Endometrium (tissue), 2 donors: Measurements from ENCODE around the gene IFFO2.
"Not testable (repeated sequence)": the region's sequence is repeated elsewhere in the genome, so short reads cannot be mapped to it uniquely, and the experiment has no call there.

Experiments used
- FAIRE-seq: peaks from 2 replicates; lab custom pipeline; 2012; peaks lifted over from hg19 to GRCh38; lab: Jason Lieb, UNC
- donor health status: control.
- donor health status: control.

Gene IFFO2

GRCh38 chr1:18893120-18893519, 63.4 kb downstream of the IFFO2 start:
- FAIRE-seq = no peak

- FAIRE-seq = not testable (repeated sequence)
Observed at GRCh38 chr1:18891858-18892257, 64.6 kb downstream of the IFFO2 start.

DNA sequence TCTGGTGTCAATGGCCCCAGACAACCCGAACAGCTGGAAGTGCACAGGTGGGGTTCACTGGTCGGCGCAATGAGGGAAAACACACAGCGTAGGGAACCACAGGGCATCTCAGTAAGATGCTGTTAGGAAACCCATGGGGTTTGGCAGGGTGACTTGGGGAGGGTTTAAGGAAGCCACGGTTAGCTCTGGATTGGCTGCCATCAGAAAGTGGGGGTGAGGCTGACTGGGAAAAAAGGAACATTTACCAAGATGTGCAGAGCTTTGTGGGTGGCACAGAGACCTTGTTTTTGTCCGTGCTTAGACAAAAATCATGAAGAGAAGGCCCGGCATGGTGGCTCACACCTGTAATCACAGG, 65.1 kb downstream of the IFFO2 start:
- FAIRE-seq = no peak

GRCh38 chr1:18890706-18891425, 65.6 kb downstream of the IFFO2 start:
- FAIRE-seq = no peak

DNA sequence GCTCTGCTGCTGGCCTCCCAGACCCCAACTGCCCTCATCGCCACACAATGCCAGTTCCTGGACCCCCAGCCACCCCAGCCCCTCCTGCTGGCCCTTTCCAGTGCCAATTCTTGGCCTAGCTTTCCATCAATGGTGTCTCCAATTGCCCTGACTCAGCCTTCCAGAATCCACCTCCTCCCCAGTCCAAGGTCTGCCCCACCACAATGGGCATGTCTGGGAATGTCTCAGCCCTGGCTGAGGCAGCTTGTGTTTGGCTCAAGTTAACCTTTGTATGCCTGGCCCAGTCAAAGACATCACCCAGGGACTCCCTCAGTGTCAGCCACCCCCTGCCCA, 70.5 kb downstream of the IFFO2 start:
- no peak for FAIRE-seq

DNA sequence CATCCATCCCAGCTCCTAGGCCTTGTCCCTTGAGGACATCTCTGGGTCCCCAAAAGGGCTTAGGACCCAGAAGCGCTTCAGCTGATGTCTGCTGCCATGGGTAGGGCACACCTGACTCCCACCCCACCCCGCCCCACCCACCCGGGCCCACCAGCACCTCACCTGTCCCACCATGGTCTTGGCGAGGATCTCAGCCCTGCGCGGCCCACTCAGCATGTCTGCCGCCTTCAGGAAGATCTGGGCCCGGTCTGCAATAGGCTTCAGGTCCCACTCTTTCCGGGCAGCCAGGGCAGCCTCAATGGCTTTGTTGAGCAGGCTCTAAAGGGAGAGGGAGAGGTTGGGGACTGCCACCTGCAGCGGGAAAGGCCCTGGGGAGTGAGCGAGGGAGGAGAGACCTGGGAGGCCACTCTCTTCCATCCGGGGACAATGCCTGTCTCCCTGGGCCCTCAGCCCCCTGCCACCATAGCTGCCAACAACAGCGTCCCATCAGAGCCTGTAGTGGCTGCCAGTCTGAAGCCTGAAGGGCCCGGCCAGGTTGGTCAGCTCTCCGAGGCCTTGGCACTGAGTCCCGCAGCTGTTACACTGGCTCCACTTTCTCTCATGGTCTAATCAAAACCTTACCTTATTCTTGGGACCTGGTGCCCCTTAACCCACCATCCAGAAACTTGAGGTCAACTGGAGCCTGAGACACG, 71.0 kb downstream of the IFFO2 start:
- no peak for FAIRE-seq

DNA sequence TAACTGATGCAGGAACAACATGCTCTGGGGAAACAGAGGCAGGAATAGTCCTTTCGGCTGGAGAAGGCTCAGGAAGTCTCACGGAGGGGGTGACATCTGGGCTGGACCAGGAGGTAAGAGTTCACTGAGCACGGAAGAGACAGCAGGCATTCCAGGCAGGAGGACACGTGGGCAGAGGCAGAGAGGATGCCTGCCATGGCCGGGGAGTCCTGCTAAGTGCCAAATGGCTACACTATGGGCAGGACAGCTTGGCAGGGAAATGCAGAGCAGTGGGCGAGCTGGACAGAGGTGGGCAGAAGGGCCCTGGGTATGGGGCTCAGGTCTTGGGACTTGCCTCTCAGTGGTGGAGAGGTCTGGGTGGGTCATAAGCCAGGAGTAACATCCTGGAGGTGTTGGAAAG, 71.7 kb downstream of the IFFO2 start:
- no peak for FAIRE-seq

DNA sequence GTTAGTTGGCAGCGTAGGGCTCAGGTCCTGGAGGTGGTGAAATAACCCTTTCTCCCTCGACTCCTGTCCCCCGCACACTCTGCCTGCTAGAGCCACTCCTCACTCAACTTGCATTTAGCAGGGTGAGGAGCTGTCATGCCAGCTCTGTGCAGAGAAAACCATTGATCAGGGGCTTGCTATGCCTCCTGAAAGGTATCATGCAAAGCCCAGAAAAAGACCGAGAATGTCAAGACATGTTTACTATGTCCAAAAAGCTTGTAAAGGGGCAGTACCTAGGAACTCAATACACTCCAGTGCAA, 72.1 kb downstream of the IFFO2 start:
- no peak for FAIRE-seq

DNA sequence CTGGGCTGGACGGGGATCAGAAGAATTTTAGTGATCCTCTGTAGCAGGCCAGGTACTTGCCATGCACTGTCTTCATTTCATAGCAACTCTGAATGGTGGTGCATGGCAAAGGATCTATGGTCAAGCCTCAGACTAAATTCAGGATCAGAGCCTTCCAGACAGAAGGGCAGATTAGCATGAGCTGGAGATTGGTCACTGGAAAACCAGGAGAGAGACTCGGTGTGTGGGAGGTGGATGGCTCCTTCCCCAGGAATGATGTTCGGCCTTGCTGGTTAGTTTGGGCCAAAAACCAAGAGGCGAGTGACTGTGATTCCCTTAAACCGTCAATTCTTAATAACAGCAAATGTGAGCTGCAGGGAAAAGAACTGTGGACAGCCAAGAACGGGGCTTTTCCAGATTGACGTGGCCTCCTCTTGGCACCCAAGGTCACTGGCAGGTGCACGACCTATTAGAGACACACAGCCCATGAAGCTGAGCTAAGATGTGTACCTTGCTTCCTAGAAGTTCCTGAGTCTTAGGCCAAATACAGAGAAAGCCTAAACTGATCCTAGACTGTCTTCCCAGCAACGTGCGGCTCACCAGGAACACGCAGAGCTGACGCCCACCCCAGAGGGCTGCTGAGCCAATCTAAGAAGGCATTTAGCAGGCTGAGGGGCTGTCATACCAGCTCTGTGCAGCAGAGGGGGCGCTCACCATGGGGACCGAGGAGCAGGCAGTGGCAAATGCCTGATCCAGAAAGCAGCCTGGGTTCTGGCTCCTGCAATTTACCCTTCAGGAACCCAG, 72.6 kb downstream of the IFFO2 start:
- no peak for FAIRE-seq

DNA sequence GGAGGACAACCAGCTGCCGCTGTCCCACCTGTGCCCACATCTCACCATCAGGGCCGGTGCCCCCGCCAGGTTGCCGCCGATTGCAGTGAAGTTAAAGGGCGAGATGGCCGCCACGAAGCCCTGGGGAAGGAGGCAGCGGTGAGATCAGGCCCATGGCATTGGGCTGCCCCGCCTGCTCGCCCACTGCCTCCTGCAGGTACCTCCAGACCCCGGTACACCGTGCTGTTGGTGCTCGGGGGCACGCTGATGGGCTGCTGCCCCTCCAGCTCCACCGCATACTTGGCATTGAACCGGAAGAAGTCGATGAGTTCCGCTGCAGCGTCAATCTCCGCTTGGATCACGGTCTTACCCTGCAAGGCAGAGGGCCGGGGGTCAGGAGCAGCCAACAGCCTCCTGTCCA, 73.4 kb downstream of the IFFO2 start:
- no peak for FAIRE-seq

DNA sequence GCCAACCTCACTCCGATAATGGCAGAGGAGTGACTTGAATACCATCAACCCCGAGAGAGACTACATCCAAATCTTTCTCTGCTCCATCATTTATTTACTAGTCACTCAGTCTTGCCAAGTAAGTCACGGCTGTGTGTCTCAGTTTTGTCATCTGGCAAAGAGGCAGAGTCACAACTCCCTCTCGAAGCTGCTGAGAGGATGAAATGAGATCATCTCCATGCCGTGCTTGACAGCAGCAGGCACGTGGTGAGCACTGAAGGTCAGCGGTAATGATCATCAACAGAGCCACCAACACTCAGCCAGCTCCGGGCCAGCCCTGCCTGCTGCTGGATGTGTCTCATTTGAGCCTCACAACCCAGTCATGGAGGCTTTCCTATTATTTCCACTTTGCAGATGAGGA, 74.0 kb downstream of the IFFO2 start:
- FAIRE-seq = no peak

GRCh38 chr1:18881642-18882431, 74.6 kb downstream of the IFFO2 start:
- FAIRE-seq = no peak

GRCh38 chr1:18881164-18881563, 75.3 kb downstream of the IFFO2 start:
- no peak for FAIRE-seq

DNA sequence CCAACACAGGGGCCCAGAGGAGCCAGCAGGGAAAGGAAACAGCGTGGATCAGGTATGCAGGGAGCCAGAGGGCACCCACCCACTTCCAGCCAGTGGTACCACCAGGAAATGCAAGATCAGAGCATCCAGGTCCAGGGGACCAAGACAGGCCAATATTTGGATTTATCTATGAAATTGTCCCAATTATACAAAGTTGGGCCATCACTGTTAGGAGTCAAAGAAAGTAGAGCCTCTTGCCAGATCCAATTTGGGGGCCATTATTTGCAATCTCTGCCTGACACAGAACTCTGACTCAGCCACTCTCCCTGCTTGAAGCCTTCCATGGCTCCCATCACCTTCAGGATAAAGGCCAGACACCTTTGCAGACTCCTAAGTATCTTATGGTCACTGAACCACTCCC, 75.9 kb downstream of the IFFO2 start:
- no peak for FAIRE-seq

DNA sequence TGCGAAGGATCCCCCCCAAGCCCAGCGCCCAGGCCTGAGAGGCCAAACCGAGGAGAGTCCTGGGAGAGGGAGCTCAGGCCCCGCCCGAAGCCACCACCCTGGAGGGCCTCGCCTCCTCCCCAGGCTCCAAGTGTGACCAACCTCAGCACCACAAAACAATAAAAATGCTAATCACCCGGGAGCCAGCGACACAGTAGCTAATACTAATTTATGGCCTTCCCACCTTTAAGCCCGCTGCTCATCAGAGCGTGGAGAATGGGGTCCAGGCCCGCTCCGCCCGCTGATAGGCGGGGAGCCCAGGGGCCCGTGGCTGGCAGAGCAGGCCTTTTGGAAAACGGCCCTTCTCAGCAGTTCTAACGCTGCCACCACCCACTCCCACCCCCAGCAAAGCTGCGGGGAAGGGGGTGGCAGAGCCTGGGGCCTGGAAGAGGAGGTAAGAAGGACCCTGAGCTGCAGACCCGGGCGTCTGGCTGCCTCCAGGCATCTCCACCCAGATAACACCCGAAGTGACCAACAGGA, 76.6 kb downstream of the IFFO2 start:
- FAIRE-seq = no peak

DNA sequence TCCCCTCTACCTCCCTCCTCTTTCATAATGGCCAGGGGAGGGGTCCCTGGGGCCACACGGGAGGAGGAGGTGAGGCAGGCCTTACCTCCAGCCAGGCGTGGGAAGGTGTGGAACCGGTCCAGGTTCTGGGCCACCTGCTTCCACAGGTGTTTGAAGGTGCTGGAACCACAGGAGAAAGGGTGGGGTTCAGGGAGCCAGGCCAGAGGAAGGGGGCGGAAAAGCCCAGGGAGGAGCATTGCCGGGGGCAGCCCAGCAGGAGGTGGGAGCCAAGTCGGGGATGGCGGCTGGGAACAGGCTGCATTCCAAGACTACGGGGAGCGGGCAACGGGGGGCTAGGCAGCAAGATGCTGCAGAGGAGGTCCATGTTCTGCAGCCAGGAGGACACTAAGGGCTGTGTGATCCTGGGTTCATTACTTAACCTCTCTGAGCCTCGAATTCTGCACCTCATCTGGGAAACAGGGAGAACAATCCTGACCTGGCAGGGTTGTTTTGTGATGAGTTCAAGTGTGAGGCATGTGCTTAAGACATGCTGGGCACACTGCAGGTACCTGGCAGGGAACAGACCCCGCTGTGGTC, 77.2 kb downstream of the IFFO2 start:
- no peak for FAIRE-seq

- FAIRE-seq = no peak
Observed at GRCh38 chr1:18878538-18879214, 77.8 kb downstream of the IFFO2 start.

DNA sequence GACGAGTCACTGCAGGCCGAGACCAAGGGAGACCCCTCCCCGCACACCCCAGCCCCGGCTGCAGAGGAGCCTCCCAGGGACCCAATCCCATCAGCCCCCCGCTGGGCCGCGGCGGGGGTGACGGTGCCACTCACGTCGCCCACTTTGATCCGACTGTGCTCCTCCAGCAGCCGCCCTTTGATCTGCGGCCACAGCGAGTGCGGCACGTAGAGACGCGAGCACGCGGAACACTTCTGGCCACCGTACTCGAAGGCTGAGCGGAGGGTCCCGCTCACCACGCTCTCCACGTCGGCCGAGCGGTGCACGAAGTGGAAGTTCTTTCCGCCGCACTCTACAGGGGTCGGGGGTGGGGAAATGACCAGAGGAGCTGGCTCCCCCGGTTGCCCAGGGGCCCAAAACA, 79.2 kb downstream of the IFFO2 start:
- no peak for FAIRE-seq

- FAIRE-seq = no peak
Observed at GRCh38 chr1:18876210-18876609, 80.3 kb downstream of the IFFO2 start.

DNA sequence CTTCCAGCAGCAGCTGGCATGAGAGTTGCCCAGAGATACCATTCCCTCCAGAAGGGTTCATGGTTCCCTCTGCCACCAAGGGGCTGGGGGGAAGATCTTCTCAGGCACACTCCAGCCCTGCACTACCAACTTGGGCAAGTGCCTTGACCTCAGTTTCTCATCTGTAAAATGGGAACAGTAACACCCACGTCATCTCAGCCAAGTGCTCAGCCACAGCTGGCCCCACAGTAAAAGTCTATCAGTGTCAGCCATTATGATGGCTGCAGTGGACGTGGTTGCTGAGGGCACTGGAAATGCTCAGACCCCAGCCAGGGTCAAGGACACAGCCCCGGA, 80.7 kb downstream of the IFFO2 start:
- FAIRE-seq = no peak

GRCh38 chr1:18875107-18875795, 81.2 kb downstream of the IFFO2 start:
- no peak for FAIRE-seq
